Kidney (tissue), 14 donors: Measurements from ENCODE around the gene NR1H2. TPM values are rescaled to one million over a fixed set of nuclear protein-coding genes. Genes with fewer than 3 reads are reported as not detected.
A peak's percentile ranks its signal among the peaks of the same experiment; 100 is the strongest.

Experiments used
- DNase-seq, 5 donors: peaks; one replicate each; pipeline ENCODE4 v3.0.0-alpha.2; 2013 to 2020
- FAIRE-seq: peaks from 2 replicates; lab custom pipeline; 2012; peaks lifted over from hg19 to GRCh38; lab: Jason Lieb, UNC
- H3K27ac ChIP-seq, 2 donors: one replicate each; pipeline ENCODE4 v1.7.0; 2013; ENCODE audit warnings: low read depth in 2 of 2, low read length in 2 of 2, inconsistent platforms in 1 of 2
- H3K27me3 ChIP-seq: one replicate; pipeline ENCODE4 v1.7.1; 2013; ENCODE audit warnings: low read length, inconsistent platforms; ENCODE audit not compliant: control insufficient read depth, insufficient read depth
- H3K36me3 ChIP-seq, 3 donors: one replicate each; pipeline versions ENCODE4 v1.7.0 to v1.7.1; 2013; ENCODE audit warnings: low read length in 3 of 3, control low read depth in 1 of 3, inconsistent platforms in 1 of 3; ENCODE audit not compliant: insufficient read depth in 3 of 3, control insufficient read depth in 2 of 3
- H3K4me1 ChIP-seq, 3 donors: one replicate each; pipeline versions ENCODE4 v1.7.0 to v1.7.1; 2013; ENCODE audit warnings: low read length in 3 of 3, inconsistent platforms in 1 of 3, low read depth in 1 of 3; ENCODE audit not compliant: control insufficient read depth in 2 of 3, insufficient read depth in 2 of 3
- H3K4me3 ChIP-seq, 3 donors: one replicate each; pipeline versions ENCODE4 v1.7.0 to v1.8.1; 2013; ENCODE audit warnings: low read length in 3 of 3, control low read depth in 1 of 3, inconsistent platforms in 1 of 3
- H3K9ac ChIP-seq, 3 donors: one replicate each; pipeline versions ENCODE4 v1.7.0 to v1.7.1; 2013; ENCODE audit warnings: low read length in 3 of 3, control low read depth in 1 of 3, inconsistent platforms in 1 of 3
- H3K9me3 ChIP-seq, 3 donors: one replicate each; pipeline versions ENCODE4 v1.7.0 to v1.7.1; 2013; ENCODE audit warnings: low read length in 3 of 3, control low read depth in 1 of 3, inconsistent platforms in 1 of 3; ENCODE audit not compliant: control insufficient read depth in 2 of 3, insufficient read depth in 1 of 3
- intact Hi-C: fragments of 100-400 bp; cut with DNase I; formaldehyde crosslinking; loops from one replicate; pipeline ENCODE4 v1.11.1; 2022
- polyA plus RNA-seq: library from polyadenylated mRNA; stranded (reverse); fragments of 350-450 nt; fragmentation: Illumina TruSeq; extraction: RNeasy Lipid Tissue Mini Kit (QIAGEN cat#74804); gene quantifications from one replicate; pipeline ENCODE4 v1.2.3, GENCODE V29; 2014; ENCODE audit warnings: low read depth, low replicate concordance; ENCODE audit not compliant: insufficient read depth
- total RNA-seq: library from RNA; stranded (reverse); fragmentation: NEBNext Ultra II Directional; extraction: Animal tissue kit (Norgen Biotek cat#: 25700); gene quantifications from one replicate; pipeline ENCODE4 v1.2.1, GENCODE V29; 2021
- TF ChIP-seq, protein P1 (sequence below): IDR thresholded peaks from 3 replicates; pipeline ENCODE4 v1.5.1; 2012; ENCODE audit warnings: mild to moderate bottlenecking, moderate library complexity, borderline replicate concordance; ENCODE audit not compliant: insufficient read depth; ENCODE audit errors: extremely low read depth
- donor health status: control.
- donor health status: control.
- donor health status: control.
- donor health status: control.
- donor health status: control.
- donor health status: DM: yes; HTN: yes; CAD: no.
- donor health status: Normal renal cell carcinoma (clear cell type).

NR1H2 gene
- total and polyA plus RNA-seq, 2 donors from 2014 or later: 59.7 to 80.4 TPM

DNA sequence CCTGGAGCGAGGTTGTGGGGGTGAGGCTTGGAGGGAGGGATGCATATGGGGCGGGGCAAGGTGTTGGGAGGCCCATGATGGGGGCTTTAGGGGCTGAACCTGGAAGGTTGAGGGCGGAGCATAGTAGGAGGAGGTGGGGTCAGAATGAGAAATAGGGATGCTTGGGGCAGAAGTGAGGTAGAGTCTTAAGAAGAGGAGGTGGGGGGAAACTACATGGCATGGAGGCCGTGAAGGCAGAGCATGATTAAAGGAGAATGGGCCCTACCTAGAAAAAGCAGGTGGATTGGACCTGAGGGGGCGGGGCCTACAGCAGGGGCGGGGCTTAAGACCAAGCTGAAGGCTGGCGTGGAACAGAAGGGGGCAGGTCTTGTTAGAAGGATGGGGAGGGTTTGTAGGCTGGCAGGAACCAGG is 799 bp downstream of the NR1H2 start:
- H3K4me1 ChIP-seq: no peaks in the 10 kb centered on the region
- no peaks in the 10 kb centered on the region for H3K27me3 ChIP-seq
- peaks cover 0 to 32% (median 18%) of the 10 kb centered on the region in 3 donors for H3K36me3 ChIP-seq
- H3K4me3 ChIP-seq: no peak overlapping the region
- intact Hi-C loops: no loop called here
- H3K9ac ChIP-seq: no peak overlapping the region
- TF ChIP-seq, protein P1, sequence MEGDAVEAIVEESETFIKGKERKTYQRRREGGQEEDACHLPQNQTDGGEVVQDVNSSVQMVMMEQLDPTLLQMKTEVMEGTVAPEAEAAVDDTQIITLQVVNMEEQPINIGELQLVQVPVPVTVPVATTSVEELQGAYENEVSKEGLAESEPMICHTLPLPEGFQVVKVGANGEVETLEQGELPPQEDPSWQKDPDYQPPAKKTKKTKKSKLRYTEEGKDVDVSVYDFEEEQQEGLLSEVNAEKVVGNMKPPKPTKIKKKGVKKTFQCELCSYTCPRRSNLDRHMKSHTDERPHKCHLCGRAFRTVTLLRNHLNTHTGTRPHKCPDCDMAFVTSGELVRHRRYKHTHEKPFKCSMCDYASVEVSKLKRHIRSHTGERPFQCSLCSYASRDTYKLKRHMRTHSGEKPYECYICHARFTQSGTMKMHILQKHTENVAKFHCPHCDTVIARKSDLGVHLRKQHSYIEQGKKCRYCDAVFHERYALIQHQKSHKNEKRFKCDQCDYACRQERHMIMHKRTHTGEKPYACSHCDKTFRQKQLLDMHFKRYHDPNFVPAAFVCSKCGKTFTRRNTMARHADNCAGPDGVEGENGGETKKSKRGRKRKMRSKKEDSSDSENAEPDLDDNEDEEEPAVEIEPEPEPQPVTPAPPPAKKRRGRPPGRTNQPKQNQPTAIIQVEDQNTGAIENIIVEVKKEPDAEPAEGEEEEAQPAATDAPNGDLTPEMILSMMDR: no peak
- H3K9me3 ChIP-seq: no peaks in the 10 kb centered on the region
- no peak overlapping the region for H3K27ac ChIP-seq
- DNase-seq (peak in 2 of 5 donors; percentile 29 to 88), FAIRE-seq (no peak)

DNA sequence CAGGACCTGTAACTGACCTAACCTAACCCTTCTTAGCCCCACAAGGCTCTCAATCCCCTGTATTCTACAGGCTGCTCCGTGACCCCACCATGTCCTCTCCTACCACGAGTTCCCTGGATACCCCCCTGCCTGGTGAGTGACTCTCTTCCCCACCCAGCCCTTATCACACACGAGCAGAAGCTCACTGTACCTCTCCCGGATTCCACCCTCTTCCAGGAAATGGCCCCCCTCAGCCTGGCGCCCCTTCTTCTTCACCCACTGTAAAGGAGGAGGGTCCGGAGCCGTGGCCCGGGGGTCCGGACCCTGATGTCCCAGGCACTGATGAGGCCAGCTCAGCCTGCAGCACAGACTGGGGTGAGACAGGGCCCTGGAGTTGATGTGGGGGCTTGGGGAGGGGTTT is 1.3 kb downstream of the NR1H2 start:
- H3K9me3 ChIP-seq: no peaks in the 10 kb centered on the region
- DNase-seq (peak in 1 of 5 donors; percentile 62), FAIRE-seq (no peak)
- H3K4me1 ChIP-seq: no peaks in the 10 kb centered on the region
- TF ChIP-seq, protein P1: no peak
- no peak overlapping the region for H3K9ac ChIP-seq
- no peak overlapping the region for H3K27ac ChIP-seq
- no peak overlapping the region for H3K4me3 ChIP-seq
- H3K27me3 ChIP-seq: no peaks in the 10 kb centered on the region
- H3K36me3 ChIP-seq: peaks cover 0 to 32% (median 18%) of the 10 kb centered on the region in 3 donors
- intact Hi-C loops: no loop called here

DNA sequence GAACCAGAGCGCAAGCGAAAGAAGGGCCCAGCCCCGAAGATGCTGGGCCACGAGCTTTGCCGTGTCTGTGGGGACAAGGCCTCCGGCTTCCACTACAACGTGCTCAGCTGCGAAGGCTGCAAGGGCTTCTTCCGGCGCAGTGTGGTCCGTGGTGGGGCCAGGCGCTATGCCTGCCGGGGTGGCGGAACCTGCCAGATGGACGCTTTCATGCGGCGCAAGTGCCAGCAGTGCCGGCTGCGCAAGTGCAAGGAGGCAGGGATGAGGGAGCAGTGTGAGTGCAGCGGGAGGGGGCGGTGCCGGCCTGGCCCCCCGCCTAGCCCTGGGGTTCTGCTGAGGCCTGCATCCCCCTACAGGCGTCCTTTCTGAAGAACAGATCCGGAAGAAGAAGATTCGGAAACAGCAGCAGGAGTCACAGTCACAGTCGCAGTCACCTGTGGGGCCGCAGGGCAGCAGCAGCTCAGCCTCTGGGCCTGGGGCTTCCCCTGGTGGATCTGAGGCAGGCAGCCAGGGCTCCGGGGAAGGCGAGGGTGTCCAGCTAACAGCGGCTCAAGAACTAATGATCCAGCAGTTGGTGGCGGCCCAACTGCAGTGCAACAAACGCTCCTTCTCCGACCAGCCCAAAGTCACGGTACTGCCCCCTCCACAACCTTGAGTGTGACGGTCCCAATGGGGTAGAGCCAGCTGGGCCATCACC is 2.1 kb downstream of the NR1H2 start:
- Histone ChIP-seq H3K36me3 (peaks cover 0 to 32% (median 18%) of the 10 kb centered on the region in 3 donors), H3K9ac (no peak overlapping the region), H3K4me3 (no peak overlapping the region), H3K4me1 (no peaks in the 10 kb centered on the region), H3K27me3 (no peaks in the 10 kb centered on the region), H3K27ac (no peak overlapping the region), H3K9me3 (no peaks in the 10 kb centered on the region)
- DNase-seq (peak in 1 of 5 donors; percentile 48), FAIRE-seq (no peak)
- TF ChIP-seq, protein P1: no peak
- intact Hi-C loops: no loop called here
